Astrocyte of the spinal cord (primary cell): ENCODE results near the gene ZBTB20.

Experiments
- DNase-seq: peaks from one replicate; pipeline ENCODE4 v3.0.0; 2011; ENCODE audit warnings: low read depth, low spot score
- H3K4me3 ChIP-seq: 2 replicates; pipeline ENCODE4 v1.5.1; 2011; ENCODE audit warnings: low read depth, mild to moderate bottlenecking, low read length, moderate library complexity
- in situ Hi-C: cut with HindIII; loops from 2 replicates; pipeline ENCODE4 v1.10.0; 2017; ENCODE audit warnings: low sequenced_read_pairs
- TF ChIP-seq, protein P1 (sequence below): IDR thresholded peaks from 2 replicates; pipeline ENCODE4 v1.5.1; 2012; ENCODE audit warnings: low read depth, mild to moderate bottlenecking, low read length, inconsistent platforms

The ZBTB20 gene

DNA sequence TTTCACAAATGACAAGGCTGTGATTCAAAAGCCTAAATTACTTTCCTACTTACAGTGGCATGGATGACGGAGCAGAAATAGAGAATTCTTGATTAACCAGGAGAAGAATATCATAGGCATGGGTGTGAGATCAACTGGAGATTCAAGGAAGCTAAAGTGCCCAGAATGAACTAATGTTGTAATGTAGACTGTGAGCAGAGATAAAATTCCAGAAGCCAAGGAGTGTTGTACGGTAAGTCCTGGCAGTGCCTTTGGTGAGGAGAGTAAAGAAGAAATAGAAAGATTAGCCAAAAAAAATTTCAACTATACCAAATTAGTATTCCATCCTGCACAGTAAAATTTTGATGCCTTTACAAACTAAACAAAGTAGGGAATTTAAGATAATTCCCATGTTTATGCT, 75.9 kb downstream of the ZBTB20 start:
- no peak overlapping the region for H3K4me3 ChIP-seq
- in situ Hi-C loops: no loop called here
- TF ChIP-seq, protein P1, sequence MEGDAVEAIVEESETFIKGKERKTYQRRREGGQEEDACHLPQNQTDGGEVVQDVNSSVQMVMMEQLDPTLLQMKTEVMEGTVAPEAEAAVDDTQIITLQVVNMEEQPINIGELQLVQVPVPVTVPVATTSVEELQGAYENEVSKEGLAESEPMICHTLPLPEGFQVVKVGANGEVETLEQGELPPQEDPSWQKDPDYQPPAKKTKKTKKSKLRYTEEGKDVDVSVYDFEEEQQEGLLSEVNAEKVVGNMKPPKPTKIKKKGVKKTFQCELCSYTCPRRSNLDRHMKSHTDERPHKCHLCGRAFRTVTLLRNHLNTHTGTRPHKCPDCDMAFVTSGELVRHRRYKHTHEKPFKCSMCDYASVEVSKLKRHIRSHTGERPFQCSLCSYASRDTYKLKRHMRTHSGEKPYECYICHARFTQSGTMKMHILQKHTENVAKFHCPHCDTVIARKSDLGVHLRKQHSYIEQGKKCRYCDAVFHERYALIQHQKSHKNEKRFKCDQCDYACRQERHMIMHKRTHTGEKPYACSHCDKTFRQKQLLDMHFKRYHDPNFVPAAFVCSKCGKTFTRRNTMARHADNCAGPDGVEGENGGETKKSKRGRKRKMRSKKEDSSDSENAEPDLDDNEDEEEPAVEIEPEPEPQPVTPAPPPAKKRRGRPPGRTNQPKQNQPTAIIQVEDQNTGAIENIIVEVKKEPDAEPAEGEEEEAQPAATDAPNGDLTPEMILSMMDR: no peak
- DNase-seq: peak; percentile 22

DNA sequence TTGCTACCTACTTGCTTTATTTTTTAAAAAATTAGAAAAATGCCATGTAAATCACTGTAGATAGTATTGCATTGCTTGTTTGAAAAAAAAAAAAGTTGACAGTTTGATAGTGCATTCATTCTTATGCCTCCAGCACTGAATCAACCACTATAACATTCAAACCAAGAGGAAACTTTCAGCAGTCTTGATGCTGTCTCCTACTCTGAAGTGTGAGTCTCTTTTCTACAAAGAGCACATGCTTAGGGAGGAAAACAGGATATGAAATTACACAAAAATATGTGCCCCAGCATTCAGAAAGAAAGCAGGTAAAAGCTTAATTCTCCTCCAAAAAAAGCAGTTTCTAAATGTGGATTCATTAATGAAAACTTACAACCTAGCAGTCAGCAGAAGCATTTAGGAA, 78.3 kb downstream of the ZBTB20 start:
- no peak for DNase-seq
- in situ Hi-C loops: no loop called here
- TF ChIP-seq, protein P1: no peak
- no peak overlapping the region for H3K4me3 ChIP-seq

DNA sequence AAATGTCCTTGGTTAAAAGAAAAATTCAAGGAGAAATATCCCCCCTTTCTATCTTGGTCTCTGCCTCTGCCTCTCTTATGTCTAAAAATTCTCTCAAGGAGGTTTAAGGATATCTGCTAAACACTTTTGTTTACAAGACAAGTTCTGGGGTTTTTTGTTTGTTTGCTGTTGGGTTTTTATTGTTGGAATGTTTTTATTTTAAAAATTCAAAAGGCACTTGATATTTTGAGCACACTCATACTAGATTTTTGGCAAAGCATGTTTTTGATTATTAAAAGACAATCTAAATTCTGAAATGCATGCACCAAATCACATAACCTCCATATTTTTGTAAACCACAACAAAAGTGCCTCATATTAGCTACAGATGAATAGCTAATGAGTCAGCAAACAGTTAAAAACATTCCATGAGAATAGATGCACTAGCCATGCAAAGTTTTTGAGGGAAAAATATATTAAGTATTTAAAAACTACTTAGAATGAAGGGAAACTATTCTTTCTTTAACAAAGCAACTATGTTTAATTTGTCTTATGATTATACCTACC, 84.6 kb downstream of the ZBTB20 start:
- in situ Hi-C loops: no loop called here
- peak; percentile 71 for DNase-seq
- no peak overlapping the region for H3K4me3 ChIP-seq
- TF ChIP-seq, protein P1: no peak

DNA sequence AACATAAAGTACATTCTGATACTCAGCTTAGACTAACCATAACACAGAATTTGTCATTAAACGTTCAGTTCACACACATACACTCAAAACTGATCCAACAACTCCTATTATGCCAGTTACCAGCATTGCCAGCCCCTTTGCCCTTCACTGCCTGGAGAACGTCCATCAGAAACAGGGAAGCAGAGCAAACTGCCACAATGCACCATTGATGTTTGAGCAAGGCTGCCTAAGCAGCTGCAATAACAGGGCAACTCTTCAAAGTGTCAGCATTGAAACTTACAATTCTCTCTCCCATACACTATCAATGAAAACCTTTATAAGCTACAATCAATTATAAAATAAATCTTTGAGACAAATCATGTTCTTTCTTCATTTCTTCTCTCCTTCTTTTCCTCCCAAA, 85.1 kb downstream of the ZBTB20 start:
- DNase-seq: no peak
- in situ Hi-C loops: no loop called here
- TF ChIP-seq, protein P1: no peak
- no peak overlapping the region for H3K4me3 ChIP-seq

DNA sequence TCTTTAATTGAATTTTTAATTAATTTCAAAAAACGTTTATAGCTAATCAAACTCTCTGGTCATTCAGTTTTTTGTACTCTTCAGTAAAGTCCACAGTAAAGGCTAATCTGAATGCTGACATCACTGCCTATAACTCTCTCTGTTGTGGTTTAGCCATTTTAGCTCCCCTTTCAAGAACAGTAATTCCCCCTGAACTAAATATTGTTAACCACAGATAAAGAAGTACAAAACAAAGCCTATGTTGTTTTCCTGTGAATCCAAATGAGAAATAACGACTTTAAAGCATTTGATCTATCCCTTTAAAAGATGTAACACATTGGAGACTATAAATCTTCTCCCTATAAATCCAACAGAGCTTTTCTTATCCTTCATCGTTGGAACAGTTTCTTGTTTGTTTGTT, 94.2 kb downstream of the ZBTB20 start:
- in situ Hi-C loops: no loop called here
- H3K4me3 ChIP-seq: no peak overlapping the region
- DNase-seq: peak; percentile 41
- TF ChIP-seq, protein P1: no peak

DNA sequence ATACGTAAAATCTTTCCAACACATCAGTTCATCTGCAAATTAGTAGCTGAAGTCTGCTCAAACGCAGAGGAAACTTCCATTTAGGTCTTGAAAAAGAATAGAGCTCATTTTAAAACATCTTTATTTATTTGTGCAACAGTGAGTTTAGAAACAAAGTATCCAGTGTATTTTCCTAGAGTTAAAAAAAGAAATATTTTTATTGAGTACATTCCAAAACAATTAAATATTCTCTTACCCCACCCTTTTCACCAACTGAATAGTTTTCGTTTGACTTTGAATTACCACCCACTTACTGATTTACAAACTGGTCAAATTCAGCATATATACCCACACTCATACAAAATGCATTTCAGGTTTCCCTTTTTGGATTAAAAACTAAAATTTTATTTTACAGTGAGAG, 104.7 kb downstream of the ZBTB20 start:
- TF ChIP-seq, protein P1: no peak
- no peak overlapping the region for H3K4me3 ChIP-seq
- DNase-seq: no peak
- in situ Hi-C loops: no loop called here
